ENCODE measurements around the gene CDH4.

Gene CDH4

GRCh38 chr20:61731363-61732181 is 479.5 kb downstream of the CDH4 start:
- DNase-seq, result peak; percentile 73

GRCh38 chr20:61732511-61733210 is 480.6 kb downstream of the CDH4 start:
- DNase-seq, result no peak

- no peak for DNase-seq
Observed at GRCh38 chr20:61733216-61733615, 481.2 kb downstream of the CDH4 start.

- no peak for DNase-seq
Observed at GRCh38 chr20:61733891-61734732, 482.1 kb downstream of the CDH4 start.

- DNase-seq, result no peak
Observed at GRCh38 chr20:61734733-61735502, 482.9 kb downstream of the CDH4 start.

GRCh38 chr20:61735503-61735785 is 483.4 kb downstream of the CDH4 start:
- DNase-seq, result no peak

- DNase-seq, result no peak
Observed at GRCh38 chr20:61736001-61736635, 484.1 kb downstream of the CDH4 start.

GRCh38 chr20:61736751-61737310 is 484.8 kb downstream of the CDH4 start:
- DNase-seq, result no peak

- no peak for DNase-seq
Observed at GRCh38 chr20:61737346-61737745, 485.3 kb downstream of the CDH4 start.

GRCh38 chr20:61737812-61738443 is 485.9 kb downstream of the CDH4 start:
- no peak for DNase-seq

GRCh38 chr20:61738601-61739069 is 486.6 kb downstream of the CDH4 start:
- DNase-seq, result no peak

- no peak for DNase-seq
Observed at GRCh38 chr20:61739086-61739831, 487.2 kb downstream of the CDH4 start.

GRCh38 chr20:61739832-61740118 is 487.7 kb downstream of the CDH4 start:
- no peak for DNase-seq

GRCh38 chr20:61742097-61742825 is 490.2 kb downstream of the CDH4 start:
- no peak for DNase-seq

- DNase-seq, result no peak
Observed at GRCh38 chr20:61743606-61744005, 491.5 kb downstream of the CDH4 start.

- DNase-seq, result peak; percentile 65
Observed at GRCh38 chr20:61744691-61745396, 492.8 kb downstream of the CDH4 start.

GRCh38 chr20:61745397-61746146 is 493.5 kb downstream of the CDH4 start:
- DNase-seq, result no peak

- no peak for DNase-seq
Observed at GRCh38 chr20:61746147-61746646, 494.1 kb downstream of the CDH4 start.
